ENCODE results near the gene GOLGA8H. TPM values are rescaled to one million over a fixed set of nuclear protein-coding genes. Genes with fewer than 3 reads are reported as not detected.
A peak's percentile ranks its signal among the peaks of the same experiment; 100 is the strongest.
"Not testable (repeated sequence)": the region's sequence is repeated elsewhere in the genome, so short reads cannot be mapped to it uniquely, and the experiment has no call there.

Gene GOLGA8H
- total RNA-seq = 1 to 10 TPM; 1.3 to 6.5 TPM
- 1 to 10 TPM; 2.8 to 2.9 TPM for polyA plus RNA-seq
- long read RNA-seq, donor 1, partial matches to known transcripts = 1 of 2 reads
- long read RNA-seq, donor 1, other reads (novel, unspliced or antisense) = 1 of 2 reads
- long read RNA-seq, donor 2, partial matches to known transcripts = 0 of 4 reads
- long read RNA-seq, donor 2, other reads (novel, unspliced or antisense) = 4 of 4 reads

- DNase-seq; intact Hi-C loops (cut with DNase I); H3K4me1 ChIP-seq (ENCODE audit: control insufficient read depth in 1 of 2, insufficient read depth in 2 of 2, low read length in 2 of 2); H3K36me3 ChIP-seq (ENCODE audit: control insufficient read depth in 1 of 2, insufficient read depth in 2 of 2, low read length in 1 of 2); H3K27ac ChIP-seq (ENCODE audit: low read depth in 1 of 2, low read length in 2 of 2); H3K9me3 ChIP-seq (ENCODE audit: control insufficient read depth, low read length); H3K27me3 ChIP-seq (ENCODE audit: control insufficient read depth in 1 of 2, insufficient read depth in 2 of 2, low read length in 1 of 2); ATAC-seq (ENCODE audit: low FRiP score); H3K4me3 ChIP-seq (ENCODE audit: low read length in 2 of 2): not testable (repeated sequence)
- 87 to 98% methylated on average over 5 to 7 of the region's 8 CpGs for WGBS, 2 donors
These were observed at the start of gene GOLGA8H for GRCh38 chr15:30603796-30604195. Gene GOLGA8H, plus strand, starts transcription at chr15:30604028. Its CDS starts 98 bp downstream, at chr15:30604126.

- DNase-seq; H3K4me1 ChIP-seq (ENCODE audit: control insufficient read depth in 1 of 2, insufficient read depth in 2 of 2, low read length in 2 of 2); intact Hi-C loops (cut with DNase I); H3K27ac ChIP-seq (ENCODE audit: low read depth in 1 of 2, low read length in 2 of 2); ATAC-seq (ENCODE audit: low FRiP score); H3K9me3 ChIP-seq (ENCODE audit: control insufficient read depth, low read length); H3K4me3 ChIP-seq (ENCODE audit: low read length in 2 of 2); H3K27me3 ChIP-seq (ENCODE audit: control insufficient read depth in 1 of 2, insufficient read depth in 2 of 2, low read length in 1 of 2); H3K36me3 ChIP-seq (ENCODE audit: control insufficient read depth in 1 of 2, insufficient read depth in 2 of 2, low read length in 1 of 2): not testable (repeated sequence)
- WGBS, 2 donors = 13% methylated on average over 3 of the region's 6 CpGs; no CpG with 5 or more reads in 1 of the 2 donors
These were observed 36.9 kb upstream of the GOLGA8H start for GRCh38 chr15:30566949-30567348.

- H3K36me3 ChIP-seq (ENCODE audit: control insufficient read depth in 1 of 2, insufficient read depth in 2 of 2, low read length in 1 of 2); H3K27ac ChIP-seq (ENCODE audit: low read depth in 1 of 2, low read length in 2 of 2); DNase-seq; H3K9me3 ChIP-seq (ENCODE audit: control insufficient read depth, low read length); intact Hi-C loops (cut with DNase I); H3K27me3 ChIP-seq (ENCODE audit: control insufficient read depth in 1 of 2, insufficient read depth in 2 of 2, low read length in 1 of 2); H3K4me1 ChIP-seq (ENCODE audit: control insufficient read depth in 1 of 2, insufficient read depth in 2 of 2, low read length in 2 of 2); H3K4me3 ChIP-seq (ENCODE audit: low read length in 2 of 2): not testable (repeated sequence)
- no CpG with 5 or more reads among the region's 38 CpGs for WGBS, 2 donors
- ATAC-seq (ENCODE audit: low FRiP score) = peak; percentile 82
These were observed 30.8 kb upstream of the GOLGA8H start for GRCh38 chr15:30573012-30573491.

- H3K4me3 ChIP-seq (ENCODE audit: low read length in 2 of 2); H3K9me3 ChIP-seq (ENCODE audit: control insufficient read depth, low read length); H3K36me3 ChIP-seq (ENCODE audit: control insufficient read depth in 1 of 2, insufficient read depth in 2 of 2, low read length in 1 of 2); H3K27me3 ChIP-seq (ENCODE audit: control insufficient read depth in 1 of 2, insufficient read depth in 2 of 2, low read length in 1 of 2); H3K27ac ChIP-seq (ENCODE audit: low read depth in 1 of 2, low read length in 2 of 2); H3K4me1 ChIP-seq (ENCODE audit: control insufficient read depth in 1 of 2, insufficient read depth in 2 of 2, low read length in 2 of 2); ATAC-seq (ENCODE audit: low FRiP score); DNase-seq; intact Hi-C loops (cut with DNase I): not testable (repeated sequence)
- no CpG with 5 or more reads among the region's 6 CpGs for WGBS, 2 donors
These were observed 24.3 kb upstream of the GOLGA8H start for GRCh38 chr15:30579394-30579970.

GRCh38 chr15:30580716-30581115, 23.1 kb upstream of the GOLGA8H start:
- intact Hi-C loops (cut with DNase I); H3K4me1 ChIP-seq (ENCODE audit: control insufficient read depth in 1 of 2, insufficient read depth in 2 of 2, low read length in 2 of 2); DNase-seq; H3K27ac ChIP-seq (ENCODE audit: low read depth in 1 of 2, low read length in 2 of 2); H3K4me3 ChIP-seq (ENCODE audit: low read length in 2 of 2); H3K9me3 ChIP-seq (ENCODE audit: control insufficient read depth, low read length); H3K27me3 ChIP-seq (ENCODE audit: control insufficient read depth in 1 of 2, insufficient read depth in 2 of 2, low read length in 1 of 2); H3K36me3 ChIP-seq (ENCODE audit: control insufficient read depth in 1 of 2, insufficient read depth in 2 of 2, low read length in 1 of 2): not testable (repeated sequence)
- WGBS, 2 donors = no CpG with 5 or more reads among the region's 4 CpGs
- ATAC-seq (ENCODE audit: low FRiP score) = peak; percentile 66

- H3K4me1 ChIP-seq (ENCODE audit: control insufficient read depth in 1 of 2, insufficient read depth in 2 of 2, low read length in 2 of 2); H3K4me3 ChIP-seq (ENCODE audit: low read length in 2 of 2); H3K36me3 ChIP-seq (ENCODE audit: control insufficient read depth in 1 of 2, insufficient read depth in 2 of 2, low read length in 1 of 2); H3K27ac ChIP-seq (ENCODE audit: low read depth in 1 of 2, low read length in 2 of 2); ATAC-seq (ENCODE audit: low FRiP score); intact Hi-C loops (cut with DNase I); H3K9me3 ChIP-seq (ENCODE audit: control insufficient read depth, low read length); H3K27me3 ChIP-seq (ENCODE audit: control insufficient read depth in 1 of 2, insufficient read depth in 2 of 2, low read length in 1 of 2); DNase-seq: not testable (repeated sequence)
- WGBS, 2 donors = 15 to 22% methylated on average over 2 of the region's 2 CpGs
These were observed 4.9 kb upstream of the GOLGA8H start for GRCh38 chr15:30598953-30599352.

- 20% methylated on average over 1 of the region's 6 CpGs; no CpG with 5 or more reads in 1 of the 2 donors for WGBS, 2 donors
- intact Hi-C loops (cut with DNase I) = not testable (repeated sequence)
These were observed 8.4 kb downstream of the GOLGA8H start for GRCh38 chr15:30612271-30612670.

GRCh38 chr15:30621342-30621741, 17.5 kb downstream of the GOLGA8H start:
- H3K4me3 ChIP-seq (ENCODE audit: low read length in 2 of 2); H3K9me3 ChIP-seq (ENCODE audit: control insufficient read depth, low read length); H3K27me3 ChIP-seq (ENCODE audit: control insufficient read depth in 1 of 2, insufficient read depth in 2 of 2, low read length in 1 of 2); H3K36me3 ChIP-seq (ENCODE audit: control insufficient read depth in 1 of 2, insufficient read depth in 2 of 2, low read length in 1 of 2); DNase-seq; H3K27ac ChIP-seq (ENCODE audit: low read depth in 1 of 2, low read length in 2 of 2); H3K4me1 ChIP-seq (ENCODE audit: control insufficient read depth in 1 of 2, insufficient read depth in 2 of 2, low read length in 2 of 2); ATAC-seq (ENCODE audit: low FRiP score); intact Hi-C loops (cut with DNase I): not testable (repeated sequence)
- WGBS, 2 donors = 10% methylated on average over 1 to 2 of the region's 3 CpGs

More at GRCh38 chr15:30612271-30612670, 8.4 kb downstream of the GOLGA8H start:
- not testable (repeated sequence) for H3K4me1 ChIP-seq (ENCODE audit: control insufficient read depth in 1 of 2, insufficient read depth in 2 of 2, low read length in 2 of 2); H3K27ac ChIP-seq (ENCODE audit: low read depth in 1 of 2, low read length in 2 of 2); H3K4me3 ChIP-seq (ENCODE audit: low read length in 2 of 2); H3K27me3 ChIP-seq (ENCODE audit: control insufficient read depth in 1 of 2, insufficient read depth in 2 of 2, low read length in 1 of 2); ATAC-seq (ENCODE audit: low FRiP score); DNase-seq; H3K9me3 ChIP-seq (ENCODE audit: control insufficient read depth, low read length); H3K36me3 ChIP-seq (ENCODE audit: control insufficient read depth in 1 of 2, insufficient read depth in 2 of 2, low read length in 1 of 2)

Measured in aorta (tissue), 5 donors.